ENCODE results near the gene TGFB1I1. TPM values are rescaled to one million over a fixed set of nuclear protein-coding genes. Genes with fewer than 3 reads are reported as not detected.

Gene TGFB1I1
- total and polyA plus RNA-seq, 2 of the 13 experiments (the other 11 are each of a cell fraction or from before 2014, with no cell fraction given), result 0.80 to 2.9 TPM

DNA sequence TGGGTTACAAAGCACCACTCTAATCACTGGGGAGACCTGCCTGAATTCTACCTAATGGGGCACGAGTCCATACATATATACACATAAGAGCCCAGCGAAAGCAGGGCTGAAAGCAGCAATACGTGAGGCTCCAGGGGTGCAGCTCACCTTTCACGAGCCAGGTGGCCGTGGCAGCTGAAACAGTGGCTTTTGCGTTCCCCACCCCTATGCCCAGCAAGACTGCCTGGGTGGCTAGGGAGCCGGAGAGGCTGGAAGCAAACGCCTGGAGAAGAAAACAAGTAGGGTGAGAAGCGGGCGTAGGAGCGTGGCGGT, 35.6 kb downstream of the TGFB1I1 start:
- H3K79me2 ChIP-seq (ENCODE audit: insufficient read depth, low read length), result peaks cover 18% of the 10 kb centered on the region
- peak overlapping the region; percentile 89 for H3K4me2 ChIP-seq (ENCODE audit: low read depth, low read length)
- no peaks in the 10 kb centered on the region for H3K9me3 ChIP-seq (ENCODE audit: low read length)
- POLR2A ChIA-PET, result interaction anchor here (0.6 to 3.1 kb wide), 17 partner anchors 10 to 434 kb away, joined by 3 to 40 read pairs (median 6); partner anchors contain the start of genes ARMC5, KAT8, SLC5A2 and ZNF267
- FAIRE-seq (no peak), ATAC-seq (no peak; the same call in 1 of the 3 replicates), DNase-seq (ENCODE audit: low spot score) (no peak)
- intact Hi-C loops (cut with micrococcal nuclease; ENCODE audit: unreplicated experiment) (loop anchor here (5.0 kb wide), 1 partner anchor 365 kb away; the partner anchor contains the start of gene ZNF267), in situ Hi-C loops (cut with HindIII; ENCODE audit: extremely low pct_ligation_motif_present, low pct_unique_long_range_greater_than_20kb) (no loop called here)
- H3K4me3 ChIP-seq (replicated peaks in 1 of 3; ENCODE audit: insufficient read depth in 1 of 3, low read depth in 2 of 3, low read length in 3 of 3), result peak overlapping the region; percentile 90 to 98 (median 90)
- 3% methylated on average over 12 of the region's 12 CpGs for WGBS (ENCODE audit: low lambda C conversion rate)
- peak overlapping the region; percentile 98 for H3K9ac ChIP-seq (ENCODE audit: insufficient read depth, low read depth, low read length)
- no peaks in the 10 kb centered on the region for H4K20me1 ChIP-seq (ENCODE audit: insufficient read depth, low read length)
- H3K27me3 ChIP-seq (ENCODE audit: control insufficient read depth in 1 of 2, insufficient read depth in 2 of 2, low read length in 2 of 2), result peaks cover 0 to 6% of the 10 kb centered on the region in 2 experiments; a peak in 1 of 5 replicates
- peaks cover 47% of the 10 kb centered on the region for H3K4me1 ChIP-seq (ENCODE audit: insufficient read depth, low read length)
- no peak overlapping the region for H2AFZ ChIP-seq (ENCODE audit: low read length)
- BruUV-seq (replicated peaks), result no TSS peak
- CTCF ChIA-PET (ENCODE audit: low intra/inter-chr PET ratio, low total read pairs), result no interaction called here
- H3K36me3 ChIP-seq (replicated peaks in 1 of 2; ENCODE audit: control insufficient read depth in 1 of 2, insufficient read depth in 2 of 2, low read length in 2 of 2), result peaks cover 0 to 9% of the 10 kb centered on the region in 2 experiments; a peak in 2 of 5 replicates
- peak overlapping the region; percentile 89 for H3K27ac ChIP-seq (ENCODE audit: extremely low read length, insufficient read depth, low read length)
- TF ChIP-seq ZNF331 (CRISPR knock-in tag; IDR thresholded peaks at IDR 0.05), result no peak
- no peak for TF ChIP-seq BRCA1 (CRISPR knock-in tag; IDR thresholded peaks at IDR 0.05)
- TF ChIP-seq POLR2AphosphoS5 (IDR thresholded peaks at IDR 0.05; ENCODE audit: low read depth, low read length), result no peak
- no peak for TF ChIP-seq NR0B2 (CRISPR knock-in tag; IDR thresholded peaks at IDR 0.05)
- no peak for TF ChIP-seq ZNF30 (CRISPR knock-in tag; IDR thresholded peaks at IDR 0.05)
- no peak for TF ChIP-seq ZNF362 (CRISPR knock-in tag; IDR thresholded peaks at IDR 0.05; ENCODE audit: borderline replicate concordance)
- TF ChIP-seq SOX5 (CRISPR knock-in tag; IDR thresholded peaks at IDR 0.05; ENCODE audit: borderline replicate concordance), result no peak
- TF ChIP-seq, protein P1, sequence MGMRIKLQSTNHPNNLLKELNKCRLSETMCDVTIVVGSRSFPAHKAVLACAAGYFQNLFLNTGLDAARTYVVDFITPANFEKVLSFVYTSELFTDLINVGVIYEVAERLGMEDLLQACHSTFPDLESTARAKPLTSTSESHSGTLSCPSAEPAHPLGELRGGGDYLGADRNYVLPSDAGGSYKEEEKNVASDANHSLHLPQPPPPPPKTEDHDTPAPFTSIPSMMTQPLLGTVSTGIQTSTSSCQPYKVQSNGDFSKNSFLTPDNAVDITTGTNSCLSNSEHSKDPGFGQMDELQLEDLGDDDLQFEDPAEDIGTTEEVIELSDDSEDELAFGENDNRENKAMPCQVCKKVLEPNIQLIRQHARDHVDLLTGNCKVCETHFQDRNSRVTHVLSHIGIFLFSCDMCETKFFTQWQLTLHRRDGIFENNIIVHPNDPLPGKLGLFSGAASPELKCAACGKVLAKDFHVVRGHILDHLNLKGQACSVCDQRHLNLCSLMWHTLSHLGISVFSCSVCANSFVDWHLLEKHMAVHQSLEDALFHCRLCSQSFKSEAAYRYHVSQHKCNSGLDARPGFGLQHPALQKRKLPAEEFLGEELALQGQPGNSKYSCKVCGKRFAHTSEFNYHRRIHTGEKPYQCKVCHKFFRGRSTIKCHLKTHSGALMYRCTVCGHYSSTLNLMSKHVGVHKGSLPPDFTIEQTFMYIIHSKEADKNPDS (CRISPR knock-in tag; IDR thresholded peaks at IDR 0.05), result no peak
- no peak for TF ChIP-seq RARA (CRISPR knock-in tag; IDR thresholded peaks at IDR 0.05)
- no peak for TF ChIP-seq PAXIP1 (CRISPR knock-in tag; conservative IDR thresholded peaks at IDR 0.05)
- no peak for TF ChIP-seq ZNF629 (CRISPR knock-in tag; conservative IDR thresholded peaks at IDR 0.05)
- TF ChIP-seq ZMYM4 (CRISPR knock-in tag; IDR thresholded peaks at IDR 0.05), result no peak
- TF ChIP-seq, protein P2, sequence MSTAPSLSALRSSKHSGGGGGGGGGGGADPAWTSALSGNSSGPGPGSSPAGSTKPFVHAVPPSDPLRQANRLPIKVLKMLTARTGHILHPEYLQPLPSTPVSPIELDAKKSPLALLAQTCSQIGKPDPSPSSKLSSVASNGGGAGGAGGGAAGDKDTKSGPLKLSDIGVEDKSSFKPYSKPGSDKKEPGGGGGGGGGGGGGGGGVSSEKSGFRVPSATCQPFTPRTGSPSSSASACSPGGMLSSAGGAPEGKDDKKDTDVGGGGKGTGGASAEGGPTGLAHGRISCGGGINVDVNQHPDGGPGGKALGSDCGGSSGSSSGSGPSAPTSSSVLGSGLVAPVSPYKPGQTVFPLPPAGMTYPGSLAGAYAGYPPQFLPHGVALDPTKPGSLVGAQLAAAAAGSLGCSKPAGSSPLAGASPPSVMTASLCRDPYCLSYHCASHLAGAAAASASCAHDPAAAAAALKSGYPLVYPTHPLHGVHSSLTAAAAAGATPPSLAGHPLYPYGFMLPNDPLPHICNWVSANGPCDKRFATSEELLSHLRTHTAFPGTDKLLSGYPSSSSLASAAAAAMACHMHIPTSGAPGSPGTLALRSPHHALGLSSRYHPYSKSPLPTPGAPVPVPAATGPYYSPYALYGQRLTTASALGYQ (CRISPR knock-in tag; IDR thresholded peaks at IDR 0.05), result no peak
- TF ChIP-seq MTF2 (CRISPR knock-in tag; IDR thresholded peaks at IDR 0.05; ENCODE audit: borderline replicate concordance), result no peak
- TF ChIP-seq ZNF557 (CRISPR knock-in tag; IDR thresholded peaks at IDR 0.05), result no peak
- TF ChIP-seq ZFP37 (CRISPR knock-in tag; IDR thresholded peaks at IDR 0.05; ENCODE audit: borderline replicate concordance), result no peak; the same call in 1 of the 2 replicates
- TF ChIP-seq CHCHD3 (CRISPR knock-in tag; IDR thresholded peaks at IDR 0.05), result no peak
